IMR-90 (cell line): ENCODE measurements around the gene FNTB. TPM values are rescaled to one million over a fixed set of nuclear protein-coding genes. Genes with fewer than 3 reads are reported as not detected.

Experiments used
- ATAC-seq: fragments of 200-7000 bp; cut with Tn5 transposase; 2 replicates; pipeline ENCODE4 v1.9.1; 2020; ENCODE audit warnings: low read depth, mild to moderate bottlenecking, moderate library complexity
- BruUV-seq: library from RNA; stranded (reverse); fragments of 400-500 nt; replicated peaks from 2 replicates; lab custom pipeline; 2021; lab: Mats Ljungman, UMichigan
- CTCF ChIA-PET: fragments of 300-600 bp; formaldehyde crosslinking; extraction: SDS; loops from one replicate; lab custom pipeline; 2021; ENCODE audit warnings: antibody characterized with exemption; lab: Yijun Ruan, JAX
- POLR2A ChIA-PET: fragments of 300-600 bp; sonication (Branson Sonifier 250); formaldehyde crosslinking; loops from one replicate; lab custom pipeline; 2022; ENCODE audit warnings: antibody characterized with exemption; ENCODE audit not compliant: unreplicated experiment; lab: Charles Lee
- DNase-seq: peaks from one replicate; pipeline ENCODE4 v3.0.0; 2013
- H2AFZ ChIP-seq: replicated peaks from 2 replicates; pipeline ENCODE3; 2013; ENCODE audit warnings: low read length, mild to moderate bottlenecking; ENCODE audit not compliant: poor library complexity
- H2AK5ac ChIP-seq: 2 replicates; pipeline ENCODE4 v1.6.1; 2013; ENCODE audit warnings: low read depth, low read length, inconsistent platforms
- H2AK9ac ChIP-seq: replicated peaks from 2 replicates; pipeline ENCODE3; 2013; ENCODE audit warnings: mild to moderate bottlenecking, low read depth, low read length, moderate library complexity; ENCODE audit not compliant: poor library complexity
- H2BK120ac ChIP-seq: 2 replicates; pipeline ENCODE4 v1.6.1; 2013; ENCODE audit warnings: low read depth, low read length, inconsistent platforms
- H2BK15ac ChIP-seq: 3 replicates; pipeline ENCODE4 v1.6.1; 2013; ENCODE audit warnings: low read depth, low read length, inconsistent platforms
- H2BK20ac ChIP-seq: 2 replicates; pipeline ENCODE4 v1.6.1; 2013; ENCODE audit warnings: low read depth, mild to moderate bottlenecking, inconsistent platforms, low read length, moderate library complexity
- H2BK5ac ChIP-seq: 2 replicates; pipeline ENCODE4 v1.6.1; 2013; ENCODE audit warnings: mild to moderate bottlenecking, low read depth, low read length, inconsistent platforms; ENCODE audit not compliant: poor library complexity, severe bottlenecking
- H3K14ac ChIP-seq: replicated peaks from 2 replicates; pipeline ENCODE4 v1.6.1; 2013; ENCODE audit warnings: low read depth, low read length, inconsistent platforms
- H3K18ac ChIP-seq: 2 replicates; pipeline ENCODE4 v1.6.1; 2013; ENCODE audit warnings: low read depth, low read length, control low read depth
- H3K23ac ChIP-seq: 2 replicates; pipeline ENCODE4 v1.6.1; 2013; ENCODE audit warnings: low read depth, low read length, inconsistent platforms
- H3K27ac ChIP-seq: 2 replicates; pipeline ENCODE4 v1.5.1; 2013; ENCODE audit warnings: mild to moderate bottlenecking, control low read depth, low read length; ENCODE audit not compliant: insufficient read depth
- H3K27me3 ChIP-seq: 2 replicates; pipeline ENCODE4 v1.6.1; 2013; ENCODE audit warnings: low read length; ENCODE audit not compliant: control insufficient read depth, insufficient read depth
- H3K36me3 ChIP-seq: 2 replicates; pipeline ENCODE4 v1.6.1; 2013; ENCODE audit warnings: low read length, mixed read lengths; ENCODE audit not compliant: control insufficient read depth, insufficient read depth
- H3K4ac ChIP-seq: 2 replicates; pipeline ENCODE4 v1.6.1; 2013; ENCODE audit warnings: low read depth, low read length, inconsistent platforms
- H3K4me1 ChIP-seq: 2 replicates; pipeline ENCODE4 v1.6.1; 2013; ENCODE audit warnings: low read length, mixed read lengths; ENCODE audit not compliant: control insufficient read depth, insufficient read depth
- H3K4me2 ChIP-seq: 2 replicates; pipeline ENCODE4 v1.6.1; 2013; ENCODE audit warnings: low read depth, mild to moderate bottlenecking, control low read depth, low read length, moderate library complexity
- H3K4me3 ChIP-seq: 2 replicates; pipeline ENCODE4 v1.5.1; 2013; ENCODE audit warnings: low read depth, mild to moderate bottlenecking, control low read depth, low read length, moderate library complexity; ENCODE audit not compliant: insufficient read depth
- H3K56ac ChIP-seq: 2 replicates; pipeline ENCODE4 v1.6.1; 2013; ENCODE audit warnings: low read length, inconsistent platforms; ENCODE audit not compliant: insufficient read depth; ENCODE audit errors: extremely low read depth
- H3K79me1 ChIP-seq, 2 experiments: 2 replicates each; pipeline ENCODE4 v1.6.1; 2013; ENCODE audit warnings: low read length in 2 of 2, inconsistent platforms in 1 of 2, low read depth in 1 of 2
- H3K9ac ChIP-seq: 2 replicates; pipeline ENCODE4 v1.6.1; 2013; ENCODE audit warnings: low read depth, low read length, control low read depth
- H3K9me1 ChIP-seq: 2 replicates; pipeline ENCODE4 v1.6.1; 2013; ENCODE audit warnings: low read length, inconsistent platforms; ENCODE audit not compliant: insufficient read depth
- H3K9me3 ChIP-seq: 2 replicates; pipeline ENCODE4 v1.6.1; 2013; ENCODE audit warnings: low read length; ENCODE audit not compliant: control insufficient read depth, insufficient read depth
- H4K20me1 ChIP-seq: 2 replicates; pipeline ENCODE4 v1.6.1; 2013; ENCODE audit warnings: low read length, inconsistent platforms; ENCODE audit not compliant: insufficient read depth
- H4K5ac ChIP-seq: 2 replicates; pipeline ENCODE4 v1.6.1; 2013; ENCODE audit warnings: mild to moderate bottlenecking, low read depth, low read length, control low read depth
- H4K8ac ChIP-seq, 2 experiments: 2 replicates each; pipeline ENCODE4 v1.6.1; 2013; ENCODE audit warnings: low read depth in 2 of 2, low read length in 2 of 2, control low read depth in 1 of 2, inconsistent platforms in 1 of 2
- H4K91ac ChIP-seq: 2 replicates; pipeline ENCODE4 v1.6.1; 2013; ENCODE audit warnings: low read depth, low read length, inconsistent platforms; ENCODE audit not compliant: insufficient read depth
- BHLHE40 ChIP-seq: fragments of 150-350 bp; IDR thresholded peaks from 2 replicates; pipeline ENCODE4 v1.6.1; 2016; ENCODE audit warnings: mild to moderate bottlenecking, low read depth, low read length
- CEBPB ChIP-seq: IDR thresholded peaks from 2 replicates; pipeline ENCODE4 v1.6.1; 2012; ENCODE audit warnings: low read depth, low read length, improper control_type of control experiment
- CHD1 ChIP-seq: IDR thresholded peaks from 2 replicates; pipeline ENCODE4 v1.6.1; 2012; ENCODE audit warnings: low read depth, low read length, improper control_type of control experiment
- FOS ChIP-seq: fragments of 150-350 bp; IDR thresholded peaks from 2 replicates; pipeline ENCODE4 v1.6.1; 2016; ENCODE audit warnings: low read depth, low read length
- MAFK ChIP-seq: IDR thresholded peaks from 2 replicates; pipeline ENCODE4 v1.6.1; 2012; ENCODE audit warnings: low read depth, low read length, improper control_type of control experiment
- MAZ ChIP-seq: IDR thresholded peaks from 2 replicates; pipeline ENCODE4 v1.6.1; 2012; ENCODE audit warnings: low read depth, mild to moderate bottlenecking, low read length, improper control_type of control experiment, moderate library complexity, borderline replicate concordance
- MXI1 ChIP-seq: IDR thresholded peaks from 2 replicates; pipeline ENCODE4 v1.6.1; 2012; ENCODE audit warnings: low read depth, mild to moderate bottlenecking, low read length, moderate library complexity, borderline replicate concordance
- NFE2L2 ChIP-seq: fragments of 150-350 bp; IDR thresholded peaks from 2 replicates; pipeline ENCODE4 v1.6.1; 2016; ENCODE audit warnings: low read depth, mild to moderate bottlenecking, low read length
- POLR2A ChIP-seq: IDR thresholded peaks from 2 replicates; pipeline ENCODE4 v1.6.1; 2012; ENCODE audit warnings: mild to moderate bottlenecking, low read depth, low read length
- RAD21 ChIP-seq: IDR thresholded peaks from 2 replicates; pipeline ENCODE4 v1.6.1; 2012; ENCODE audit warnings: low read length, improper control_type of control experiment
- RCOR1 ChIP-seq: IDR thresholded peaks from 2 replicates; pipeline ENCODE4 v1.6.1; 2012; ENCODE audit warnings: mild to moderate bottlenecking, low read length, improper control_type of control experiment; ENCODE audit not compliant: insufficient replicate concordance
- RFX5 ChIP-seq: IDR thresholded peaks from 2 replicates; pipeline ENCODE4 v1.8.0; 2012; ENCODE audit warnings: low read depth, mild to moderate bottlenecking, low read length, moderate library complexity
- SMC3 ChIP-seq: fragments of 150-350 bp; IDR thresholded peaks from 2 replicates; pipeline ENCODE4 v1.6.1; 2016; ENCODE audit warnings: low read depth, mild to moderate bottlenecking, antibody characterized with exemption, low read length, moderate library complexity
- WGBS, 2 experiments: methylation state at CpG; one replicate each; pipeline versions ENCODE4 v1.1.5 to v1.1.7; 2013; ENCODE audit warnings: missing lambda C conversion rate in 2 of 2; ENCODE audit not compliant: insufficient read length in 1 of 2; ENCODE audit errors: extremely low coverage in 2 of 2; 5-methylcytosine and 5-hydroxymethylcytosine counted together
- dilution Hi-C: fragments of 300-500 bp; cut with HindIII; formaldehyde crosslinking; loops from one replicate; pipeline ENCODE4 v1.14.3; 2018; ENCODE audit warnings: low sequenced_read_pairs; ENCODE audit not compliant: unreplicated experiment
- in situ Hi-C: fragments of 300-500 bp; cut with MboI; formaldehyde crosslinking; loops from 3 replicates; pipeline ENCODE4 v1.14.3; 2019; ENCODE audit warnings: low sequenced_read_pairs, inconsistent platforms, mixed read lengths
- intact Hi-C: fragments of 100-400 bp; cut with micrococcal nuclease; formaldehyde crosslinking; loops from 2 replicates; pipeline ENCODE4 v1.10.0; 2022
- polyA plus RNA-seq, 3 experiments: library from polyadenylated mRNA; depleted of rRNA; stranded (reverse); fragments of >200 nt; gene quantifications; 2 replicates each; pipeline ENCODE4 v1.2.3, GENCODE V29; 2012; ENCODE audit warnings: low replicate concordance in 1 of 3
- total RNA-seq: library from RNA; depleted of rRNA; stranded (reverse); fragments of >200 nt; gene quantifications from 2 replicates; pipeline ENCODE4 v1.2.3, GENCODE V29; 2012
- TF ChIP-seq, protein P1 (sequence below): conservative IDR thresholded peaks from 2 replicates; pipeline ENCODE4 v1.5.1; 2012; ENCODE audit warnings: mild to moderate bottlenecking, low read depth, low read length, improper control_type of control experiment
- TF ChIP-seq, protein P2 (sequence below): fragments of 150-350 bp; IDR thresholded peaks from 2 replicates; pipeline ENCODE4 v1.6.1; 2017; ENCODE audit warnings: mild to moderate bottlenecking, antibody characterized with exemption, low read length, low read depth
- TF ChIP-seq, protein P3 (sequence below): fragments of 150-350 bp; IDR thresholded peaks from 2 replicates; pipeline ENCODE4 v1.6.1; 2016; ENCODE audit warnings: low read depth, mild to moderate bottlenecking, low read length, moderate library complexity, borderline replicate concordance

The FNTB gene
- total and polyA plus RNA-seq, 2 of the 4 experiments (the other 2 are of a cell fraction): 9.9 to 18.5 TPM

DNA sequence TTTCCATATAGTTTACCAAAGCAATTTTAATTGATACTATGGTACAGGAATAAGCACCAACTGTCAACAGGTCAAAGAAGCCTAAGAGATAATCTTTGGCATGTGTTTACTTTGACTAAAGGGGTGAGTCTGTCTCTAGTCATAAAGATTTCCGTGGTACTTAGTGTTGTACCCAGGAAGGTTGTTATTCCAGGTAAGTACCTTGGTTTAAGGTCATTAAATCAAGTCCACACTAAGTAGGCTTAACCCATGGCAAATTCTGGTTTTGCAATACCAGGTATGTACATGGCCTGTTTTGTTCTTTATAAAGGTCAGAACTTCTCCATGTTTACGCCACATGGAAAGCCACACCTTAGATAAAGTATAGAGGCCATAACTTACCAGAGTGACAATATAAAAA is 105.7 kb downstream of the FNTB start:
- Histone ChIP-seq H4K91ac (no peak overlapping the region), H2BK15ac (no peak overlapping the region), H4K5ac (no peak overlapping the region), H3K4me1 (peaks cover 6% of the 10 kb centered on the region; the same call in 1 of the 2 replicates), H2BK120ac (no peak overlapping the region), H3K4me2 (no peak overlapping the region), H2AK9ac (no peak overlapping the region), H4K20me1 (peaks cover 29% of the 10 kb centered on the region), H3K4me3 (no peak overlapping the region), H3K23ac (no peak overlapping the region), H4K8ac (no peak overlapping the region), H2BK5ac (no peak overlapping the region), H3K4ac (no peak overlapping the region), H3K14ac (no peak overlapping the region), H3K9me3 (peaks cover 3% of the 10 kb centered on the region; the same call in 1 of the 2 replicates), H3K27ac (no peak overlapping the region), H2AFZ (no peak overlapping the region), H3K56ac (no peak overlapping the region), H3K9me1 (0 out of 2 replicates have a peak, but pooled peaks cover 10% of the 10 kb centered on the region), H3K27me3 (no peaks in the 10 kb centered on the region), H3K79me1 (peaks cover 44 to 60% of the 10 kb centered on the region in 2 experiments), H3K9ac (no peak overlapping the region), H3K18ac (no peak overlapping the region), H2BK20ac (no peak overlapping the region), H3K36me3 (peaks cover 43% of the 10 kb centered on the region), H2AK5ac (no peak overlapping the region)
- no CpG with 5 or more reads among the region's 2 CpGs for WGBS, 2 experiments
- no peak for TF ChIP-seq CEBPB
- TF ChIP-seq, protein P1, sequence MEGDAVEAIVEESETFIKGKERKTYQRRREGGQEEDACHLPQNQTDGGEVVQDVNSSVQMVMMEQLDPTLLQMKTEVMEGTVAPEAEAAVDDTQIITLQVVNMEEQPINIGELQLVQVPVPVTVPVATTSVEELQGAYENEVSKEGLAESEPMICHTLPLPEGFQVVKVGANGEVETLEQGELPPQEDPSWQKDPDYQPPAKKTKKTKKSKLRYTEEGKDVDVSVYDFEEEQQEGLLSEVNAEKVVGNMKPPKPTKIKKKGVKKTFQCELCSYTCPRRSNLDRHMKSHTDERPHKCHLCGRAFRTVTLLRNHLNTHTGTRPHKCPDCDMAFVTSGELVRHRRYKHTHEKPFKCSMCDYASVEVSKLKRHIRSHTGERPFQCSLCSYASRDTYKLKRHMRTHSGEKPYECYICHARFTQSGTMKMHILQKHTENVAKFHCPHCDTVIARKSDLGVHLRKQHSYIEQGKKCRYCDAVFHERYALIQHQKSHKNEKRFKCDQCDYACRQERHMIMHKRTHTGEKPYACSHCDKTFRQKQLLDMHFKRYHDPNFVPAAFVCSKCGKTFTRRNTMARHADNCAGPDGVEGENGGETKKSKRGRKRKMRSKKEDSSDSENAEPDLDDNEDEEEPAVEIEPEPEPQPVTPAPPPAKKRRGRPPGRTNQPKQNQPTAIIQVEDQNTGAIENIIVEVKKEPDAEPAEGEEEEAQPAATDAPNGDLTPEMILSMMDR: no peak
- TF ChIP-seq POLR2A: no peak
- TF ChIP-seq RAD21: no peak
- no peak for TF ChIP-seq BHLHE40
- TF ChIP-seq MXI1: no peak
- no peak for TF ChIP-seq RFX5
- no peak for TF ChIP-seq CHD1
- TF ChIP-seq, protein P2, sequence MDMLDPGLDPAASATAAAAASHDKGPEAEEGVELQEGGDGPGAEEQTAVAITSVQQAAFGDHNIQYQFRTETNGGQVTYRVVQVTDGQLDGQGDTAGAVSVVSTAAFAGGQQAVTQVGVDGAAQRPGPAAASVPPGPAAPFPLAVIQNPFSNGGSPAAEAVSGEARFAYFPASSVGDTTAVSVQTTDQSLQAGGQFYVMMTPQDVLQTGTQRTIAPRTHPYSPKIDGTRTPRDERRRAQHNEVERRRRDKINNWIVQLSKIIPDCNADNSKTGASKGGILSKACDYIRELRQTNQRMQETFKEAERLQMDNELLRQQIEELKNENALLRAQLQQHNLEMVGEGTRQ: no peak
- TF ChIP-seq FOS: no peak
- no peak for TF ChIP-seq NFE2L2
- TF ChIP-seq RCOR1: no peak
- TF ChIP-seq MAZ: no peak
- no peak for TF ChIP-seq MAFK
- TF ChIP-seq SMC3: no peak
- TF ChIP-seq, protein P3, sequence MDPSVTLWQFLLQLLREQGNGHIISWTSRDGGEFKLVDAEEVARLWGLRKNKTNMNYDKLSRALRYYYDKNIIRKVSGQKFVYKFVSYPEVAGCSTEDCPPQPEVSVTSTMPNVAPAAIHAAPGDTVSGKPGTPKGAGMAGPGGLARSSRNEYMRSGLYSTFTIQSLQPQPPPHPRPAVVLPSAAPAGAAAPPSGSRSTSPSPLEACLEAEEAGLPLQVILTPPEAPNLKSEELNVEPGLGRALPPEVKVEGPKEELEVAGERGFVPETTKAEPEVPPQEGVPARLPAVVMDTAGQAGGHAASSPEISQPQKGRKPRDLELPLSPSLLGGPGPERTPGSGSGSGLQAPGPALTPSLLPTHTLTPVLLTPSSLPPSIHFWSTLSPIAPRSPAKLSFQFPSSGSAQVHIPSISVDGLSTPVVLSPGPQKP: no peak
- in situ Hi-C loops: no loop called here
- dilution Hi-C loops: no loop called here
- ChIA-PET CTCF (no interaction called here), POLR2A (no interaction called here)
- no peak for ATAC-seq
- intact Hi-C loops: no loop called here
- DNase-seq: no peak
- no TSS peak for BruUV-seq
